Small intestine (tissue), 16 donors: ENCODE results near the gene GBP3. TPM values are rescaled to one million over a fixed set of nuclear protein-coding genes. Genes with fewer than 3 reads are reported as not detected.

Experiments
- DNase-seq, 2 donors: peaks; one replicate each; pipeline versions ENCODE4 v3.0.0 to v3.0.0-alpha.2; 2013
- FAIRE-seq: peaks from 2 replicates; lab custom pipeline; 2012; peaks lifted over from hg19 to GRCh38; lab: Jason Lieb, UNC
- H3K27ac ChIP-seq, 3 donors: one replicate each; pipeline ENCODE4 v1.5.1; 2013; ENCODE audit warnings: low read length in 2 of 3, mild to moderate bottlenecking in 2 of 3, control low read depth in 1 of 3, inconsistent platforms in 1 of 3, low read depth in 1 of 3, moderate library complexity in 1 of 3
- H3K27me3 ChIP-seq, 3 donors: one replicate each; pipeline ENCODE4 v1.6.1; 2013; ENCODE audit warnings: low read length in 3 of 3, inconsistent platforms in 1 of 3; ENCODE audit not compliant: control insufficient read depth in 3 of 3, insufficient read depth in 3 of 3
- H3K36me3 ChIP-seq, 3 donors: one replicate each; pipeline ENCODE4 v1.6.1; 2013; ENCODE audit warnings: low read length in 3 of 3, inconsistent platforms in 1 of 3, low read depth in 1 of 3, mild to moderate bottlenecking in 1 of 3, moderate library complexity in 1 of 3; ENCODE audit not compliant: control insufficient read depth in 3 of 3, insufficient read depth in 2 of 3
- H3K4me1 ChIP-seq, 3 donors: one replicate each; pipeline ENCODE4 v1.6.1; 2013; ENCODE audit warnings: low read length in 2 of 3, inconsistent platforms in 1 of 3, low read depth in 1 of 3, mild to moderate bottlenecking in 1 of 3, moderate library complexity in 1 of 3; ENCODE audit not compliant: control insufficient read depth in 3 of 3, insufficient read depth in 2 of 3
- H3K4me3 ChIP-seq, 3 donors: one replicate each; pipeline ENCODE4 v1.5.1; 2013; ENCODE audit warnings: low read length in 3 of 3, control low read depth in 1 of 3, inconsistent platforms in 1 of 3, low read depth in 1 of 3, mild to moderate bottlenecking in 1 of 3, moderate library complexity in 1 of 3
- H3K9me3 ChIP-seq, 2 donors: one replicate each; pipeline ENCODE4 v1.6.1; 2013; ENCODE audit warnings: low read depth in 1 of 2, low read length in 1 of 2; ENCODE audit not compliant: control insufficient read depth in 2 of 2, insufficient read depth in 1 of 2
- WGBS, 3 donors: extraction: QIAGEN DNeasy Blood & Tissue Kit; methylation state at CpG; one replicate each; pipeline ENCODE4 v1.1.7; 2013; 5-methylcytosine and 5-hydroxymethylcytosine counted together
- long read RNA-seq, 10 donors: transcript quantifications; one replicate each; lab custom pipeline, GENCODE V29; 2026
- polyA plus RNA-seq, 4 donors: library from polyadenylated mRNA; stranded (reverse) in 3 of 4; unstranded in 1 of 4; fragments of 200-250 nt in 3 of 4; fragments of 120-200 nt in 1 of 4; gene quantifications; one replicate each; pipeline versions ENCODE4 v1.2.1 to v1.2.3, GENCODE V29; 2013
- donor health status: healthy with polysubstance abuse.
- donor health status: control.
- donor health status: control.
- donor health status: Bipolar disorder and iron deficiency.
- donor health status: healthy.

The GBP3 gene
- polyA plus RNA-seq, result 100 to 1,000 TPM in 1 of 4 donors, 10 to 100 TPM in 3; 13.8 to 119 (median 46.5) TPM
- long read RNA-seq, donor 1, result 0 reads
- long read RNA-seq, donor 2, partial matches to known transcripts, result 11 of 15 reads
- long read RNA-seq, donor 2, other reads (novel, unspliced or antisense), result 0 of 15 reads
- long read RNA-seq, donor 3, partial matches to known transcripts, result 0 of 2 reads
- long read RNA-seq, donor 3, other reads (novel, unspliced or antisense), result 0 of 2 reads
- long read RNA-seq, donor 4, result 0 reads
- long read RNA-seq, donor 5, result 0 reads
- long read RNA-seq, donor 6, partial matches to known transcripts, result 0 of 3 reads
- long read RNA-seq, donor 6, other reads (novel, unspliced or antisense), result 0 of 3 reads
- long read RNA-seq, donor 7, result 0 reads
- long read RNA-seq, donor 8, result 0 reads
- long read RNA-seq, donor 9, partial matches to known transcripts, result 0 of 5 reads
- long read RNA-seq, donor 9, other reads (novel, unspliced or antisense), result 0 of 5 reads
- long read RNA-seq, donor 10, result 0 reads

DNA sequence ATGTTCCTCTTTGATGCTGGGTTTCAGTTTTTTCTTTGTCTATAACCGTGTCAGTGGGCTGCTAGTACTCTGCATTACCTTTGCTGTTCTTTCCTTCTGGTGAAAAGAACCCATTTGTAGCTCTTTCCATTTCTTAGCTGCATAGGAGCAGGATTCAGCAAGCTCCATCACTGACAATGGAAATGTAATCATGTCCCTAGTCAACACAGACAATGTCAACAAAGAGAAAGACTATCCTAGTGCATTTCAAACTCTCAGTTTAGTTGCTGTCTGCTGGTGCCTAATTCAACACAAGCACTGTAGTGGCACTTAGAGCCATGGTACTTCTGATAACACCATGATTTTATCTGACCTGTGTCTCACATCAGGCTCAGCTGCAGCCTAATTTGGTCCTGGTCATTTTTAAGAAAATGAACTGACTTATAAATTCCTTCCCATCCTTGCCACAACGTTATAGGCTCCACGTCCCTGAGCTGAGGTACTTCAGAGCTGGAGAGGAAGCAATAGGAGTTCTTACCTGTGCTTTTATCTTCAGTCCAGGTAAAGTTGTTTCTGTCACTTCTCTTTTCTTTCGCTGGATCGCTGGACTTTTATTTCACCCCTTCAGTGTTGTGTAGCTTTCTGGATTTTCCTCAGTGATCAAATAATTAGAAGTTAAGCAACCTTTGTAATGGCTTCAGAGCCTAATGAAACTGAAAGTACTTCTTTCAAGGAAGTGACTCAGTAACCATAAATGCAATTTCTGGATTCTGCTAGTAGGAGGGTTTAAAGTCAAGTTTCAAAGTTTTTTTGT, at the start of gene GBP3:
GBP3 (minus strand) TSS at position 700 of the 793 bp plus-strand sequence. CDS start 2,145 bp downstream, outside the sequence.
- peak within 1 kb of the TSS; percentile 29 to 72 (median 64) for H3K4me3 ChIP-seq
- peaks cover 6 to 24% (median 10%) of the 10 kb centered on the region in 3 donors for H3K4me1 ChIP-seq
- H3K27ac ChIP-seq, result peak within 1 kb of the TSS; percentile 93 to 95 (median 94)
- no peaks in the 10 kb centered on the region for H3K9me3 ChIP-seq
- DNase-seq, result peak; percentile 84 to 86
- H3K27me3 ChIP-seq, result no peaks in the 10 kb centered on the region
- WGBS, 3 donors, result 0 to 5% (median 3%) methylated on average over 5 of the region's 5 CpGs
- H3K36me3 ChIP-seq, result peaks cover 2 to 18% (median 7%) of the 10 kb centered on the region in 3 donors
- FAIRE-seq, result peak; percentile 97

GRCh38 chr1:89070509-89070908, 47.8 kb upstream of the GBP3 start:
- Histone ChIP-seq H3K36me3 (no peaks in the 10 kb centered on the region), H3K4me3 (no peak overlapping the region), H3K27ac (peak overlapping the region in 1 of 3 donors; percentile 60), H3K9me3 (no peaks in the 10 kb centered on the region), H3K27me3 (no peaks in the 10 kb centered on the region), H3K4me1 (peaks cover 0 to 2% (median 1%) of the 10 kb centered on the region in 3 donors)
- WGBS, 3 donors, result 70 to 88% (median 77%) methylated on average over 1 of the region's 1 CpG
- DNase-seq (no peak), FAIRE-seq (no peak)

GRCh38 chr1:89069951-89070350, 47.3 kb upstream of the GBP3 start:
- Histone ChIP-seq H3K36me3 (no peaks in the 10 kb centered on the region), H3K9me3 (no peaks in the 10 kb centered on the region), H3K27ac (no peak overlapping the region), H3K27me3 (no peaks in the 10 kb centered on the region), H3K4me1 (peaks cover 0 to 4% (median 2%) of the 10 kb centered on the region in 3 donors), H3K4me3 (no peak overlapping the region)
- FAIRE-seq, result no peak
- no peak for DNase-seq
- 33 to 79% (median 47%) methylated on average over 2 of the region's 2 CpGs for WGBS, 3 donors

- DNase-seq (no peak), FAIRE-seq (no peak)
- peaks cover 0 to 8% (median 2%) of the 10 kb centered on the region in 3 donors for H3K4me1 ChIP-seq
- H3K36me3 ChIP-seq, result no peaks in the 10 kb centered on the region
- H3K27ac ChIP-seq, result no peak overlapping the region
- H3K4me3 ChIP-seq, result no peak overlapping the region
- no peaks in the 10 kb centered on the region for H3K27me3 ChIP-seq
- H3K9me3 ChIP-seq, result no peaks in the 10 kb centered on the region
Observed at GRCh38 chr1:89068291-89068690, 45.6 kb upstream of the GBP3 start.

DNA sequence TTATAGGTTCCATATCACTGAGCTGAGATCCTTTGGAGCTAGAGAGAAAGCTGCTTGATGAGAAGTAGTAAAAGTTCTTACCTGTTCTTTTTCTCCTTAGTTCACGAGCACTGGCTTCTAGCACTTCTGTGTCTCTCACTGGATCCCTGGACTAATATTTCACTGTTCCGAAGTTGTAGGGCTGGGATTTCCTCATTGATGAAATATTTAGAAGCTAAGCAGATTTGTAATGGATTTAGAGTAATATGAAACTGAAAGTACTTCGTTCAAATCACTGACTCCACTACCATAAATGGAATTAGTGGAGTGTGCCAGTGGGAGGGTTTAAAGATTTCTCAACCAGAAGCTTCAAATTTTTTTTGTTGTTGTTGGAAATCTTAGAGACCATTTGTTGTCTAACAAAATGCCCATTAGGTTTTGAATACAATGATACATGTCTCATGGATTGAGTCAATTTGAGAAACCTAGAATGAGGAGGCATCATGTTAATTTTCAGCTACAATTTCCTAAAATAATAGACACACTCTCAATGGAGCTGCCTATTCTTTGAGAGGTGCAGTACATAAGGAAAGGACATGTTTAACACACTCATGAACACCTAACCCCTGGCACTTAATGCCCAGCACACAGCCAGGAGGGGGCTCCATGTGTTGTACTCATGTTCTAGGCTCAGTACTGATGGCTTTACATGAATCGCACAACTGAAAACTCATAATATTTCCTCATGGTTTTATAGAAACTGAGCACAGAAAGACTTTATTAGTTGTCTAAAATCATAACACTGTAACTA, 42.6 kb upstream of the GBP3 start, which contains the start of gene GBP1:
GBP1 (minus strand) TSS at position 130 of the 790 bp plus-strand sequence. CDS start 1,974 bp downstream, outside the sequence.
- Histone ChIP-seq H3K27me3 (no peaks in the 10 kb centered on the region), H3K4me1 (peaks cover 0 to 8% (median 2%) of the 10 kb centered on the region in 3 donors), H3K4me3 (peak within 1 kb of the TSS; percentile 36 to 64 (median 43)), H3K27ac (peak within 1 kb of the TSS; percentile 83 to 97 (median 92)), H3K9me3 (no peaks in the 10 kb centered on the region), H3K36me3 (no peaks in the 10 kb centered on the region)
- FAIRE-seq (peak; percentile 97), DNase-seq (peak; percentile 77)
- WGBS, 3 donors, result 20 to 22% (median 22%) methylated on average over 4 of the region's 4 CpGs

GRCh38 chr1:89064632-89065031, 42.0 kb upstream of the GBP3 start:
- H3K4me3 ChIP-seq, result peak overlapping the region; percentile 36 to 64 (median 43)
- H3K27me3 ChIP-seq, result no peaks in the 10 kb centered on the region
- peaks cover 0 to 3% (median 0%) of the 10 kb centered on the region in 3 donors for H3K36me3 ChIP-seq
- peaks cover 0 to 8% (median 2%) of the 10 kb centered on the region in 3 donors for H3K4me1 ChIP-seq
- H3K27ac ChIP-seq, result peak overlapping the region; percentile 83 to 95 (median 92)
- H3K9me3 ChIP-seq, result no peaks in the 10 kb centered on the region
- WGBS, 3 donors, result 4 to 5% (median 4%) methylated on average over 4 of the region's 4 CpGs
- no peak for FAIRE-seq
- peak; percentile 22 to 36 for DNase-seq

DNA sequence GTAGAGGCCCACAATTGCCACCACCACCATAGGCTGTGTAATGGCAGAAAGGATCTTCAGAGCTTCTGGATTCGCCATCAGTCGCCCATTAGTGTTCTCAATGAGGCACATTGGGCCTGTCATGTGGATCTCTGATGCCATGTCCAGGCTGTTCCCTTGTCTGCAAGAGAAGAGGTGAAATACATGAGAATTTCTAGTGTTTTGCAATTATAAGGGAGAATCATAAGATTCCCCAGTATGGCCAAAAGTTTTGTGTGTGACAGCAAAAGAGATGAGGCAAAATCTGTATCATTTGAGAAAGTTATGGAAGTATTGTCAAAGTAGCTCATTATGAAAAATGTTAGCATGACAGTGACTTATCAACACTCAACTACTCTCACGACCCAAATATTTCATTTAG, 40.4 kb upstream of the GBP3 start:
- WGBS, 3 donors, result 81 to 95% (median 89%) methylated on average over 3 of the region's 3 CpGs
- DNase-seq, result no peak
- Histone ChIP-seq H3K36me3 (peaks cover 0 to 6% (median 0%) of the 10 kb centered on the region in 3 donors), H3K9me3 (no peaks in the 10 kb centered on the region), H3K4me3 (no peak overlapping the region), H3K27me3 (no peaks in the 10 kb centered on the region), H3K4me1 (peaks cover 0 to 8% (median 2%) of the 10 kb centered on the region in 3 donors), H3K27ac (peak overlapping the region in 1 of 3 donors; percentile 32)
- FAIRE-seq, result no peak
